Midbrain (tissue), 1 donor: ENCODE measurements around the gene C16orf90.

Experiments used
- DNase-seq: peaks from one replicate; lab custom pipeline; 2025; lab: John Stamatoyannopoulos, UW

The C16orf90 gene

GRCh38 chr16:3495176-3495575 lies at the start of gene C16orf90:
Gene C16orf90, minus strand, starts transcription at chr16:3495489. Its CDS starts 68 bp downstream, at chr16:3495421.
- no peak for DNase-seq

GRCh38 chr16:3542601-3543373 lies 47.5 kb upstream of the C16orf90 start:
- DNase-seq, result no peak

- no peak for DNase-seq
These were observed 46.4 kb upstream of the C16orf90 start for GRCh38 chr16:3541527-3542155.

- no peak for DNase-seq
These were observed 42.9 kb upstream of the C16orf90 start for GRCh38 chr16:3538222-3538621.

- peak; percentile 47 for DNase-seq
These were observed 41.6 kb upstream of the C16orf90 start for GRCh38 chr16:3536851-3537250.

GRCh38 chr16:3536271-3536731 lies 41.0 kb upstream of the C16orf90 start:
- DNase-seq, result no peak

- no peak for DNase-seq
These were observed 38.8 kb upstream of the C16orf90 start for GRCh38 chr16:3534126-3534525.

- DNase-seq, result no peak
These were observed 37.5 kb upstream of the C16orf90 start for GRCh38 chr16:3532741-3533140.

GRCh38 chr16:3530371-3530914 lies 35.2 kb upstream of the C16orf90 start:
- DNase-seq, result no peak

- no peak for DNase-seq
These were observed 33.9 kb upstream of the C16orf90 start for GRCh38 chr16:3529175-3529574.

- no peak for DNase-seq
These were observed 33.1 kb upstream of the C16orf90 start for GRCh38 chr16:3528406-3528805.

GRCh38 chr16:3527216-3527829 lies 32.0 kb upstream of the C16orf90 start:
- DNase-seq, result peak; percentile 46

- no peak for DNase-seq
These were observed 30.7 kb upstream of the C16orf90 start for GRCh38 chr16:3525951-3526350.

- no peak for DNase-seq
These were observed 28.0 kb upstream of the C16orf90 start for GRCh38 chr16:3523281-3523680.

GRCh38 chr16:3520841-3521240 lies 25.6 kb upstream of the C16orf90 start:
- DNase-seq, result no peak

GRCh38 chr16:3520413-3520812 lies 25.1 kb upstream of the C16orf90 start:
- no peak for DNase-seq

GRCh38 chr16:3519581-3519980 lies 24.3 kb upstream of the C16orf90 start:
- DNase-seq, result no peak

GRCh38 chr16:3518986-3519348 lies 23.7 kb upstream of the C16orf90 start:
- no peak for DNase-seq

- DNase-seq, result no peak
These were observed 23.1 kb upstream of the C16orf90 start for GRCh38 chr16:3518292-3518985.

- no peak for DNase-seq
These were observed 20.6 kb upstream of the C16orf90 start for GRCh38 chr16:3515897-3516296.

GRCh38 chr16:3514621-3515020 lies 19.3 kb upstream of the C16orf90 start:
- no peak for DNase-seq

GRCh38 chr16:3513892-3514583 lies 18.7 kb upstream of the C16orf90 start:
- DNase-seq, result no peak
